Measurements from ENCODE around the gene RELN.

GRCh38 chr7:103714376-103714927, 275.0 kb downstream of the RELN start:
- TF ChIP-seq CTCF (conservative IDR thresholded peaks at IDR 0.05) (no peak), EZH2 (IDR thresholded peaks at IDR 0.05; ENCODE audit: low read depth) (no peak)
